Spleen (tissue), 11 donors: ENCODE results near the gene CHST5. TPM values are rescaled to one million over a fixed set of nuclear protein-coding genes. Genes with fewer than 3 reads are reported as not detected.
"Not testable (repeated sequence)": the region's sequence is repeated elsewhere in the genome, so short reads cannot be mapped to it uniquely, and the experiment has no call there.

ENCODE experiments used
- DNase-seq: peaks from one replicate; pipeline ENCODE4 v3.0.0-alpha.2; 2020
- H3K27ac ChIP-seq, 8 donors: fragments of 200-600 bp; sonication (generic) in 7 of 8; 1 replicate in 4 of 8; 2 replicates in 4 of 8; pipeline versions ENCODE4 v1.5.0 to v1.8.0; 2016 to 2021; ENCODE audit warnings: inconsistent platforms in 4 of 8, mild to moderate bottlenecking in 4 of 8, moderate library complexity in 1 of 8
- H3K27me3 ChIP-seq, 7 donors: fragments of 200-600 bp; sonication (generic) in 6 of 7; replicated peaks in 1 of 7; 1 replicate in 4 of 7; 2 replicates in 3 of 7; pipeline versions ENCODE4 v1.5.0 to v1.8.0; 2016 to 2021; ENCODE audit warnings: inconsistent platforms in 3 of 7, mild to moderate bottlenecking in 1 of 7
- H3K36me3 ChIP-seq, 6 donors: fragments of 200-600 bp; sonication (generic) in 5 of 6; 1 replicate in 4 of 6; 2 replicates in 2 of 6; pipeline versions ENCODE4 v1.5.0 to v1.8.0; 2016 to 2021; ENCODE audit warnings: inconsistent platforms in 2 of 6
- H3K4me1 ChIP-seq, 6 donors: fragments of 200-600 bp; sonication (generic) in 5 of 6; 1 replicate in 3 of 6; 2 replicates in 3 of 6; pipeline versions ENCODE4 v1.5.0 to v1.8.0; 2016 to 2021; ENCODE audit warnings: inconsistent platforms in 3 of 6
- H3K4me3 ChIP-seq, 8 donors: fragments of 200-600 bp; sonication (generic) in 7 of 8; 1 replicate in 4 of 8; 2 replicates in 4 of 8; pipeline versions ENCODE4 v1.5.0 to v1.8.0; 2016 to 2021; ENCODE audit warnings: inconsistent platforms in 4 of 8, mild to moderate bottlenecking in 4 of 8, moderate library complexity in 2 of 8
- H3K9me3 ChIP-seq, 8 donors: fragments of 200-600 bp; sonication (generic) in 7 of 8; 1 replicate in 4 of 8; 2 replicates in 4 of 8; pipeline versions ENCODE4 v1.5.0 to v1.8.0; 2016 to 2021; ENCODE audit warnings: inconsistent platforms in 4 of 8
- POLR2A ChIP-seq, 3 donors: fragments of 450-650 bp; IDR thresholded peaks; one replicate each; pipeline ENCODE4 v1.5.1; 2017; ENCODE audit warnings: antibody characterized with exemption in 3 of 3, mild to moderate bottlenecking in 1 of 3
- POLR2AphosphoS5 ChIP-seq, 3 donors: sonication (generic); formaldehyde crosslinking; IDR thresholded peaks; one replicate each; pipeline ENCODE4 v1.5.1; 2017; ENCODE audit warnings: antibody characterized with exemption in 3 of 3
- WGBS, 5 donors: extraction: QIAGEN DNeasy Blood & Tissue Kit in 3 of 5; methylation state at CpG; one replicate each; pipeline versions ENCODE4 v1.1.5 to v1.1.7; 2013 to 2018; 5-methylcytosine and 5-hydroxymethylcytosine counted together
- intact Hi-C: fragments of 100-400 bp; cut with DNase I; formaldehyde crosslinking; loops from one replicate; pipeline ENCODE4 v1.15.0; 2023; ENCODE audit warnings: low total_unique reads
- polyA plus RNA-seq, 3 donors: library from polyadenylated mRNA; stranded (reverse); fragments of 200-250 nt; gene quantifications; one replicate each; pipeline ENCODE4 v1.2.1, GENCODE V29; 2013
- total RNA-seq, 7 donors: library from RNA; depleted of rRNA in 3 of 7; stranded (reverse); fragments of >200 nt in 3 of 7; fragmentation: NEBNext Ultra II Directional in 4 of 7; extraction: Animal tissue kit (Norgen Biotek cat#: 25700) in 4 of 7; gene quantifications; one replicate each; pipeline versions ENCODE4 v1.1.0 to v1.2.1, GENCODE V29; 2016 to 2021
- TF ChIP-seq, protein P1 (sequence below), 11 experiments: fragments of 200-600 bp in 7 of 11; fragments of 450-650 bp in 4 of 11; sonication (generic) in 4 of 11; IDR thresholded peaks in 8 of 11; conservative IDR thresholded peaks in 3 of 11; 1 replicate in 7 of 11; 2 replicates in 4 of 11; pipeline versions ENCODE4 v1.4.0 to v1.8.0; 2016 to 2021; ENCODE audit warnings: antibody characterized with exemption in 11 of 11, inconsistent platforms in 4 of 11, mild to moderate bottlenecking in 1 of 11
- donor health status: healthy with polysubstance abuse.
- donor health status: DM: no; HTN: no; CAD: no; lungs with moderate emphysema.
- donor health status: DM: no; HTN: no; CAD: no.
- donor health status: Bipolar disorder and iron deficiency.
- donor health status: healthy.
- donor health status: DM: no; HTN: no; CAD: no.
- donor health status: DM: yes; HTN: yes; CAD: no.

The CHST5 gene
- total and polyA plus RNA-seq, 10 donors = 0.03 to 0.20 (median 0.07) TPM; not detected in 5

DNA sequence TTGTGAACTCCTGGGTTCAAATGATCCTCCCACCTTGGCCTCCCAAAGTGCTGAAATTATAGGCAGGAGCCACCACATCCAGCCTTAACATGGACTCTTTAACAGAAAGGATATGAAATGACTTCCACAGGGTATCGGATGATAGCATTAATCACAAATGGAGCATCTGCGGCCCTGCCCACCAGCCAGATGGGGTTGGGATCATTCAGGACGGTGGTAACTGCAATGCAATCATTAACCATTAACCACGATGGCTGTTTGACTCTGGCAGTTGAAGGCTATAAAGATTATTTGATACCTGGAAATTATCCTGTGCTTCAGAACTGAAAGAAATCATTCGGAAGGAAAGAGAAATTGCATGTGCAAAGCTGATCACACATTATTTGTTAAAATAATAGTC lies 5.3 kb upstream of the CHST5 start:
- WGBS, 5 donors = 90 to 94% (median 93%) methylated on average over 5 of the region's 5 CpGs
- Histone ChIP-seq H3K4me3 (no peak overlapping the region), H3K4me1 (no peaks in the 10 kb centered on the region), H3K27ac (no peak overlapping the region), H3K27me3 (no peaks in the 10 kb centered on the region), H3K36me3 (peaks cover 0 to 8% (median 0%) of the 10 kb centered on the region in 6 donors), H3K9me3 (no peaks in the 10 kb centered on the region)
- TF ChIP-seq POLR2AphosphoS5 (IDR thresholded peaks at IDR 0.05) (no peak), POLR2A (IDR thresholded peaks at IDR 0.05) (no peak)
- TF ChIP-seq, protein P1, sequence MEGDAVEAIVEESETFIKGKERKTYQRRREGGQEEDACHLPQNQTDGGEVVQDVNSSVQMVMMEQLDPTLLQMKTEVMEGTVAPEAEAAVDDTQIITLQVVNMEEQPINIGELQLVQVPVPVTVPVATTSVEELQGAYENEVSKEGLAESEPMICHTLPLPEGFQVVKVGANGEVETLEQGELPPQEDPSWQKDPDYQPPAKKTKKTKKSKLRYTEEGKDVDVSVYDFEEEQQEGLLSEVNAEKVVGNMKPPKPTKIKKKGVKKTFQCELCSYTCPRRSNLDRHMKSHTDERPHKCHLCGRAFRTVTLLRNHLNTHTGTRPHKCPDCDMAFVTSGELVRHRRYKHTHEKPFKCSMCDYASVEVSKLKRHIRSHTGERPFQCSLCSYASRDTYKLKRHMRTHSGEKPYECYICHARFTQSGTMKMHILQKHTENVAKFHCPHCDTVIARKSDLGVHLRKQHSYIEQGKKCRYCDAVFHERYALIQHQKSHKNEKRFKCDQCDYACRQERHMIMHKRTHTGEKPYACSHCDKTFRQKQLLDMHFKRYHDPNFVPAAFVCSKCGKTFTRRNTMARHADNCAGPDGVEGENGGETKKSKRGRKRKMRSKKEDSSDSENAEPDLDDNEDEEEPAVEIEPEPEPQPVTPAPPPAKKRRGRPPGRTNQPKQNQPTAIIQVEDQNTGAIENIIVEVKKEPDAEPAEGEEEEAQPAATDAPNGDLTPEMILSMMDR (IDR thresholded peaks at IDR 0.05 in 8 of 11, conservative IDR thresholded peaks at IDR 0.05 in 3 of 11) = no peak
- no peak for DNase-seq
- intact Hi-C loops = loop anchor here (10.0 kb wide), 1 partner anchor 56 kb away; no protein-coding TSS in a partner anchor

DNA sequence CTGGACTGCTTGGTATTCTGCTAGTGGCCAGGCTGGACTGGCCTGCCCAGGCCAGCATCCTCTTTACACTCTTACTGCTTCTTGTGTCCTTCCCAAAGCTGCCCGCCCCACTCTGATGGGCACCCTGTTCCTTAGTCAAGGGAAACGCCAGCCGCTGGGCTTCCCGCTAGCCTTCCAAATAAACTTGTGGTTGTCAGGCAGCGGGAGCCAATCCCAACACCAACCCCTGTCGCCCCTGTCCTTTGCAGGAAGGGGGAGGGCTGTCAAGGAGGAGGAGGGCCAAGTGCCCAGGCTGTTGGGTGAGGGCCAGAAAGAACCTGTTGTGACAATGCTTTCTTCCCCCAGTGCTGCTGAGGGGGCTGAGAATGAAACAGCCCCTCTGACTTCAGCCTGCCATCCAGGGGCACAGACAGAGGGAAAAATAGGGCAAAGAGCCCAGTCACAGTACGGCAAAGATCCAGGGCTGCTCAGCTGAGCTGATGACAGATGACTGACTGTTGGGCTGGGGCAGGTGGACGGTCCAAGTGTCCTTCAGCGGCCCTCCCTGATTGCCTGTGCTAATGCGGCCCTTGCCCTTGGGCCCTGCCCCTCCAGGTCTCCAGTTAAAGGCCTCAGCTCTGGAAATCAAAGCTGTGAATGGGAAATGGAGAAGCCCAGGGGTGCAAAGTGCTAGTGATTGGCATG lies 3.1 kb upstream of the CHST5 start:
- H3K4me3 ChIP-seq, DNase-seq, H3K36me3 ChIP-seq, intact Hi-C loops, H3K4me1 ChIP-seq, H3K9me3 ChIP-seq, H3K27me3 ChIP-seq, H3K27ac ChIP-seq: not testable (repeated sequence)
- WGBS, 5 donors = 86 to 94% (median 88%) methylated on average over 6 to 9 of the region's 10 CpGs

DNA sequence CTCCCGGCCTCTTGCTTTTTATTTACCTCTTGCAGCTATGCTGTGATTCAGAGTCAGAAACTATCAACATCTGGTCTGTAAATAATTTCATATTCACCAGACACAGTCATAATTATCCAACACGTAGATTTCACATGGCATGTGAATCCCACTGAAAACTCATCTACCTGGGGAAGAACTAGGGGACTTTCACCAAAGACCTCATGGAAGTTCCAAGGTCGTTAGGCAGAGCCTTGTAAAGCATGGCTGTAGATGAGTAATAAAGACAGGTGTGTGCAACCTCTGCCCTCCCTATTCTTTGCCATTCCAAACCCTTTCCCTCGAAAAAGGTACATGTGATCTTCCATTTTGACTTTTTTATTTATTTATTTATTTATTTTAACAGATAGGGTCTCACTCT lies 1.9 kb upstream of the CHST5 start:
- no peak overlapping the region for H3K4me3 ChIP-seq
- H3K36me3 ChIP-seq = peaks cover 0 to 8% (median 0%) of the 10 kb centered on the region in 6 donors
- H3K27ac ChIP-seq = no peak overlapping the region
- TF ChIP-seq POLR2A (IDR thresholded peaks at IDR 0.05) = no peak
- no peak for TF ChIP-seq POLR2AphosphoS5 (IDR thresholded peaks at IDR 0.05)
- TF ChIP-seq, protein P1 (IDR thresholded peaks at IDR 0.05 in 8 of 11, conservative IDR thresholded peaks at IDR 0.05 in 3 of 11) = no peak
- intact Hi-C loops = no loop called here
- H3K27me3 ChIP-seq = no peaks in the 10 kb centered on the region
- no peaks in the 10 kb centered on the region for H3K9me3 ChIP-seq
- 83 to 88% (median 86%) methylated on average over 4 of the region's 4 CpGs for WGBS, 5 donors
- H3K4me1 ChIP-seq = no peaks in the 10 kb centered on the region
- no peak for DNase-seq

DNA sequence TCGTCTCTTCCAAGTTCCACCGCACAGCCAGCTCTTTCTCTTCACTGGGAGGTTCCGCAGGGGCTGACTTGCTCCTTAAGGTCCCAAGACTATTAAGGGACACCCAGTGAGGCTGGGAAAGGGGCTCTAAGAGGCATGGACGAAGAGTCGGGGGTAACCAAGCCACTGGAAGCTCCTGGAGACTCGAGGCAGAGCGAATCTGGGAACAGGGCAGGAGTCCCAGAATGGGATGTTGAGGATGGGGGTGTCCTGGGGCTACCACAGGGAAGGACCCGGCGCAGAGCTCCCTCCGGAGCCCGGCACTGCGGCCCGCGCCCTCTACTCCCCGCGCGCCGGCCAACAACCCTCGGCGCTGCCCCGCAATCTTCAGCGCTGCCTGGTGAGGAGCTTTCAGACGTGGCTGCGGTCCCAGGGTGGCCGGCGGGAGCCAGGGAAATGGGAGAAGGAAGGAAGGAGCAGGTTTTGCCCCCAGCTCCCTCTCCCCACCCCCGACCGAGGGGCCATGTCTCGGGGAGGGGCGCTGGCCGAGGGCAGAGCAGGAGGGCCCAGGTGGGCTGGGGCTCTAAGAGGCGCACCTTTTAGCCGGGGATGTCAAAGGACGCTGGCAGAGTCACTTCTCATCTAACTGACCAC lies 581 bp downstream of the CHST5 start:
- no peaks in the 10 kb centered on the region for H3K36me3 ChIP-seq
- no peak overlapping the region for H3K27ac ChIP-seq
- WGBS, 5 donors = 66 to 82% (median 78%) methylated on average over 32 to 34 of the region's 34 CpGs
- intact Hi-C loops = no loop called here
- no peak for TF ChIP-seq POLR2A (IDR thresholded peaks at IDR 0.05)
- TF ChIP-seq, protein P1 (IDR thresholded peaks at IDR 0.05 in 8 of 11, conservative IDR thresholded peaks at IDR 0.05 in 3 of 11) = no peak
- no peak for TF ChIP-seq POLR2AphosphoS5 (IDR thresholded peaks at IDR 0.05)
- DNase-seq = no peak
- no peaks in the 10 kb centered on the region for H3K4me1 ChIP-seq
- H3K27me3 ChIP-seq = no peaks in the 10 kb centered on the region
- no peak overlapping the region for H3K4me3 ChIP-seq
- H3K9me3 ChIP-seq = no peaks in the 10 kb centered on the region
